ENCODE results near the gene KCNQ1.

The KCNQ1 gene

DNA sequence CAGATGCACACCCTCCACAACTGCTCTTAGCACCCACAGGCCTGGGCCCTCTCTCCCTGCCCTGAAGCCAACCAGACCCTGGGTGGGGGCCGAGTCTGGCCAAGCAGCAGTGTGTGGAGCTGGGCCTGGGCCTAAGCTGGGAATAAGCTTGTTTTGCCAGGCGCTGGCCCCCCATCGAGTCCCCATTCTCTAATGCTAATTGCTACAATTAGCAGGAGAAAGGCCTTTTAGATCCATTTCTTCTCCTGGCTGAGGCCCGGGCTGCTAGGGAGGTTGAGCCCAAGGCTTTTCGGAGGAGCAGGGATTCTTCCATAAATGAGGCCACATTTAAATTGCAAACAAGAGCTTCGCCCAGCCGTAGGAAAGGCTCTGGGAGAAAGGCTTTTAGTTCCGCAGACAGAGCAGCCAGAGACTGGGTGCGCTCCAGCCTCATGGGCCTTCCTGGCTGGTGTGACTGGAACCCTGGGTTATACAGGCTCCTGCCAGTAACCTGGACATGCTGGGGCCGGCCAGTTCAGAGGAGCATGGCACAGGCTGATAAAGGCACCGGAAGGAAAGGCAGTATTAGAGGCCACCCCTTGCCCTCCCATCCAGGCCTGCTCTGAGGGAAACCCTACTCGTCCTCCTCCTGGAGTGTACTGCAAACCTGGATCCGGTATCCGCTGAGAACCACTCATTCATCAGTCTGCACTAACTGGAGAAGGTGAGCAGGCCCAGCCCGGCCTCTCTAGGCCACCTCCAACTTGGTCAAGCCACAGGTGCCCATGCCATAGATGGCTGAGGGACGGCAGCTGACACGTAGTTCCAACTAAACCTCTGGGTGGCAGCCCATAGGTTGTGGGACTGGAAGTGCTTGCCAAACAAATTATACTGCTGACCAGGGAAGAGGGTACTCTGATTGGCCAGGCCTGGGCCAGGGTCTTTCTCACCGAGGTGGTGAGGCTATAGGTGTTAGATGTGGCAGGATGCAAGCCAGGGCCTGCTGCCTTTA, 248.8 kb downstream of the KCNQ1 start:
- DNase-seq: peak; percentile 25

DNA sequence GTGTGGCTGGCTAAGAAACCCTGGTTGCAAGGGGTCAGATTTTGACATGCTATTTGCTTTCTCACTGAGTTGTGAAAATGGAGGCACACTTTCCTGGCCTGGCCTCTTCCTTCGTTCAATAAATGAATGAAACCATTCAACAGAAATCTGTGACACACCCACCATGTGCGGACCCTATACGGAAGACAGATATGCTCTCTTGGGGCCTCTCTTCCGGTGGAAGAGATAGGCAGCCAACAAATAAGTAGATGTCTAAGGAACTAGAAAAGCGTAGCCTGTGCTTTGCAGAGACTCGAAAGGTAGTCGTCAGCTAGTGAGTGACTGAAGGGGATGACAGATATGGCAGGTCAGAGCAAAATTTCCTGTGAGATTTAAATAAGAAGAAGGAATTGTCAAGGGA, 249.7 kb downstream of the KCNQ1 start:
- peak; percentile 6 for DNase-seq

DNA sequence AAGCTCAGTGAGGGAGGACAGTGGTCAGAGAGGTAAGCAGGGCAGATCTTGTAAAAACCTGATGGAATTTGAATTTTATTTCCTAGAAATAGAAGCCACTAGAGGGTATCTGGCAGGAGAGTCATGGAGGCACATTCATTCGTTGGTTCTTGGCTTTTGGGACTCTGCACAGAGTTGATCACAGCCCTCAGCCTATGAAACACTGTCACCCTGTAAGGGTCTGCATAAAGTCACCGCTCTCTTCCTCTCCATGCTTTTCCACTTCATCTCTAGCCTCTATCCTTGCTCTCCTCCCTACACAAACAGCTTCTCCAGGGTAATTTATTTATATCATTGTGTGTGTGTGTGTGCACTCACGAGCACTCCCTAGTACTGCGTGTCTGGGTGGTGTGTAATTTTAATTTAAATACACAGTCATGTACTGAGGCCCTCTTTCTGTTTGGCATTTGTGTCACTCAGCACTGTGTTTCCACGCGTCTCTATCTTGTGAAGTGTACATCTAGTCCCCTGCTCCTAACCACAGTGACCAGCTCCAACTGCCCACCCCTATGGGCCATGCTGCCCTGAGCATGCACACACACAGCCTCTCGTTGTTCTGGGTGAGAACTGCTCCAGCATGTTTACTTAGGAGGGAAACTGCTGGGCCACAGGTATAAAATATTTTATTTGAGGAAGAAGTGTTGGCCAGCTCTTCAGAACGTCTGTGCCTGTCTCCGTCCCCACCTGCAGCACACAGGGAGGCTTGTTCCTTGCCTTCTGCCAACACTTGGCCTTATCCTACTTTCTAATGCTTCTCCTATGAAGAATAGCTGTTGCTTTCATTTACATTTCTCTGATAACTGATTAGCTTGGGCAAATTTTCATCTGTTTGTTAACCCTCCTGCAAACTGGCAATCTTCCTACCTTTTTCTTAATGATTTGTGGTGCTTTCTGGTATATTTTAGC, 250.5 kb downstream of the KCNQ1 start:
- DNase-seq: peak; percentile 33

DNA sequence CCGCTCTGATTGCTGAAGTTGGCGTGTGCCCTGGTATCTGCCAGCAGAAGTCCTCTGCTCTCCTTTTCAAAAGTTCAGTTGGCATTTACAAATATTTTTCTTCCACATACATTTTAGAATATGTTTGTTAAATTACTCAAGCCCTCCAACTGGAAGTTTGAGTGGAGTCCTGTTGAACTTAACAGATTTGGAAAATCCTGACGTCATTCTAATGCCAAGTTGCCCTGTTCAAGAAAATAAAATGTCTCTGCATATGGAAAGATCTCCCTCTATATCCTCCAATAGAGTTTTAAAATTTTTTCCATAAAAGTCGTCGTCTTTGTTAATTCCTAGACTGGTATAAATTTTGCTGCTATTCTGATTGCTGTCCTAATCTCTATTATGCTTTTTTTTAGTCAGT, 251.6 kb downstream of the KCNQ1 start:
- no peak for DNase-seq

DNA sequence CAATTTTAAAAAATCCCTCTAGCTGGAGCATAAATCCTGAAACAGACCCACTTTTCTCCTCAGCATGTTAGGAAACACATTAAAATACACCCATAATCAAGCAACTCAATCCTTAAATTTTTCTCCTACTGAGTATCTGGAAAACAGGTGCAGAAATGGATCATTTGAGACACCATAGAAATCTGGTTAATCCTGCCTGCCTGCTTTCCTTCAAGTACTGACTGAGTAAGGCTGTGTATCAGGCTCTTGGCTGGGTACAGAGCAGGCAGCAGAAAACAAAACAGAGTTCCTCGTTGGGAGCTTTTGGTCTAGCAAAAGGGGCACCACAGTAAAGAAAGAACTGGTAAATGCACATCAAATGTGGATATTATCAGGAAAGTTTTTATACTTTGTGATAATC, 253.1 kb downstream of the KCNQ1 start:
- DNase-seq: peak; percentile 33

DNA sequence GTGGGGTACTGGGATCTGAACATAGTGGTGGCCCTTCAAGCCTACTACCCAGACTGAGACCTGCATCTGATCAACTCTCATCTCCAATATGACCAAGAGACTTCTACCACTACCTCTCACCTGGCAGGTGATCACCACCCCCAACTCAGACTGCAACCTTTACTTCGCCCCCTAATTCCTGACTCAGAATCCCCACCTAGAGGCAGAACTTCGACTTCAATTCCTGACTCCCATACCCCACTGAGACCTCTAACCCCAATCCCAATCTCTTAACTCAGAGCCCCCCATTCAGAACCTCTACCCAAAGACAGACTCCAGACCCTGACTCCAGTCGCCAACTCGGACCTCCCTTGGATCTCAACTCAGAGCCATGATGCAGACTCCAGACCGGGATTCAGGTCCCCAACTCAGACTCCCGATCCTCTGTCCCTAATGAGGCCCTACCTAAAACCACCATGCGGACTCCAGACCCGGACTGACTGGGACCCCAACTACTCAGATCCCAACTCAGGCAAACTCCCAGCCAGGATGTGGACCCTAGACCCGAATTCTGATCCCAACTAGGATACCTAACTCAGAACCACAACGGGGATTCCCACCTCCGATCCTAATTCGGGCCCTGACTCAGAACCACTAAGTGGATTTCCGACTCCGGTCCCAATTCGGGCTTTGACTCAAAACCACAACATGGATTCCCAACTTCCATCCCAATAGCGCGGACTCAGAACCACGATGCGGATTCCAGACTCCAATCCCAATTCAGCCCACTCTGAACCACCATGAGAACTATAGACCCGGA, 253.8 kb downstream of the KCNQ1 start:
- DNase-seq: peak; percentile 23

DNA sequence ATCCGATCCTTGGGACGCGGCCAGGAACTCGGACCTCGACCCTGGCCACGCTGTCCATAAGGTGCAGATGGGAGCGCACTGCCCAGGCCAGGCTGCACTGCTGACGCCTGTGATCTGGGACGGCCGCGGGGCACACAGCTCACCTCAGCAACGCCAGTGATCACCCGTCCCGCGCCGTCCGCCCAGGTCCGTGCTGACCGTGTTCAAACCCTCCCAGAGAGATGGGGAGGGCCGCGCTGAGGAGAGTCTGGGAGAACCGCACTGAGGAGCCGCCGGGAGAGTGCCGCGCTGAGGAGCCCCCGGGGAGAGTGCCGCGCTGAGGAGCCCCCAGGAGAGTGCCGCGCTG, 254.3 kb downstream of the KCNQ1 start:
- peak; percentile 45 for DNase-seq

DNA sequence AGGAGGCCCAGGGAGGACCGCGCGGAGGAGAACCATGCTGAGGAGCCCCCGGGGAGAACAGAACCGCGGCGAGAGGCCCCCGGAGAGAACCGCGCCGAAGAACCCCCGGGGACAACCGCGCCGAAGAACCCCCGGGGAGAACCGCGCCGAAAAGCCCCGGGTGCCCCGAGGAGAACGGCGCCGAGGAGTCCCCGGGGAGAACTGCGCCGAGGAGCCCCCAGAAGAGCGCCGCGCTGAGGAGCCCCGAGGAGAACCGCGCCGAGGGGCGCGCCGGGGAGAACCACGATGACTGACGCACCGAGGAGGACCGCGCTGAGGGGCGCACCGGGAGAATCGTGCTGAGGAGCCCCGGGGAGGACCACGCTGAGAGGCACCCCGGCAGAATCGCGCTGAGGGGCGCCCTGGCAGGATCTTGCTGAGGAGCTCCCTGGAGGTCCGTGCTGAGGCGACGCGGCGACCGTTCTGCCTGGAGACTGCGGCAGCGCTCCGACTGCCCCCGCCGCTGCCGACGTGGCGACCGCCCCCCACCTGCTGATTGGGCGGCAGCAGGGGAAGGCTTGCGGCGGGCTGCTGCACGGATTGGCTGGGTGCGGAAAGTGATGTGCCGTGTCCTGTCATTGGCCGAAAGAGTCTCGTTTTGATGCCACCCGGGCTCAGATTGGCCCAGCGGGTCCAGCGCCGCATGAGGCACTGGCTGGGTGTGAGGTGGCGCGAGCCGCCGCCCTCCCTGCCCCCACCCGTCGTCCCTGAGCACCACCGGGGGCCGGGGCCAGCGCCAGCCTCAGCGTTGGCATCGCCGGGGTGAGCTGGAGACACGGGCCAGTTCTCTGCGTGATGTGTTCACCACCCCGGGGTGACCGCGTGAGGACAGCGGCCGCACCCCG, 255.0 kb downstream of the KCNQ1 start, which contains the start of gene KCNQ1OT1:
TSS of gene KCNQ1OT1 (minus strand) at position 464 of the 884 bp plus-strand sequence.
- DNase-seq: peak; percentile 95

DNA sequence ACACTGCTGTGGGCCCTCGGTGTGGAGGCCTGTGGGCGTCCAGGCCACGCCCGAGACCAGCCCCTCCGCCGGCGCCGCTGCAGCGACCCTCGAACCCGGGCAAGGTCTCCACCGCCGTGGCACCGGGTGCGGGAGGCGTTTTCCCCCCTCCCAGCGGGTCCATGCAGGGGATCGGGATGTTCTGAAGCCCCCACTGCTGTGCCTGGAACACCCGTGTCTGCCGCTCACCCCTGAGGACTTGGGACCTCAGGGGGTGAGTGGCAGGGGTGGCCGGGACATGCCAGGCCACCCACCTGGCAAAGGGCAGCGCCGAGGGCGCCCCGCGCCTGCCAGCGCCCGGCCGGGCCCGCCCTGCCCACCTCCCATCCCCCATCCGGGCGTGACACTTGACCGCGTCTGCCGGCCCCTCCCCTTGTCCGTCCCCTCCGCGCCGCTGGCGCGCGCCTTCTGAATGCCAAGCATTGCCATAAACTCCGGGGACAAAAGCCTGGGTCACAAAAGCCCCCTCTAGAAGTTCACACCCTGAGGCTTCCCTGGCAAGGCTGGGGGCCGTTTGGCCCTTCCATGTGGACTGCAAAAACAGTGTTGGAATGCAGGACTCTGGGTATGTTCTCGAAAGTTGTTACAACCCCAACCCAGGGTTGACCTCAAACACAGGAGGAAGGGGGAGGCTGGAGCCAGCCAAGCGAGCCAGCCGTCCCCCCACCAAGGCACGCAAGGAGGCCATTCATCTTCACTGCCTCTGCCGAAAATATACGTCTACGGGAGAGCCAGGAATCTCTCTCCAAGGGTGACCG, 255.8 kb downstream of the KCNQ1 start:
- DNase-seq: peak; percentile 72

DNA sequence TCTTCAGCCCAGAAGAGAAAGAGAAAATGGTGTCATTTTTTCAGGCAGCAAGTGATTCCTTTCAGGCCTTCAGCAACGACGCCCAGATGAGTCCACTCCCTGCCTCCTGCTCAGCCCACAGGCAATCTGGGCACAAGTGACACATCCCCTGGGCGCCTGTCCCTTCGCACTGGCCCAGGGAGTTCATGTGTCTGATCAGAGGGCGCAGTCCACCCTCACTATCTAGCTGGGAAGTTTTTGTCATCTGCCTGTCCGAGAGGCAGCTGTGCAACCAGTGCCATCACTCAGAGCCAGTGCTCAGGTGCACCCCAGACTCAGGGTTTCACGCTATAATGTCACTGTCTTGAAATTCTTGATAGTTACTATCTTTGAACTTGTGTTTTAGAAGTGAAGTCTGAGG, 256.4 kb downstream of the KCNQ1 start:
- DNase-seq: no peak

DNA sequence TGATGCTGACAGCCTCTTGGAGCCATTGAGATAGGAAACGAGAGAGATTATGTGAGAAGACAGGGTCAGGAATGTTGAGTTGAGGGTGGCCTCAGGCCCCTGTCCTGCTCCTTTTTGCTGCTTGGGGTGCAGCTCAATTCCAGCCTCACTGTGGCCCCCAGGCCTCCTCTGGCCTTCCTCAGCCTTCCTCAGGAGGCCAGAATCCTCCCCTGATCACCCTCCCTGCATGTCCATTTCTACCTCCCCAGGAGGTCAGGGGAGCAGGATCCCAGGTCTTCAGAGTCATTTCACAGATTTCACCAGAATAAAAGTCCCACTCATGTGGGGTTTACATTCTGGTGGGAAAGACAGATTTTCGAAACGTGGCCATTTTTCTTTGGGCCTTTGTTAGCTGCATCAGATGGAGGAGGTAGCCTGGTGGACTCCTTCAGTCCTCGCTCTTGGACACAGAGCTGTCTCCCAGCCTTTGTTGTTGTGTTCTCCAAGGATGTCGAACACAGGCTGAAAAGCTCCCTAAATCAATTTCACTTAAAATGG, 257.2 kb downstream of the KCNQ1 start:
- peak; percentile 12 for DNase-seq

DNA sequence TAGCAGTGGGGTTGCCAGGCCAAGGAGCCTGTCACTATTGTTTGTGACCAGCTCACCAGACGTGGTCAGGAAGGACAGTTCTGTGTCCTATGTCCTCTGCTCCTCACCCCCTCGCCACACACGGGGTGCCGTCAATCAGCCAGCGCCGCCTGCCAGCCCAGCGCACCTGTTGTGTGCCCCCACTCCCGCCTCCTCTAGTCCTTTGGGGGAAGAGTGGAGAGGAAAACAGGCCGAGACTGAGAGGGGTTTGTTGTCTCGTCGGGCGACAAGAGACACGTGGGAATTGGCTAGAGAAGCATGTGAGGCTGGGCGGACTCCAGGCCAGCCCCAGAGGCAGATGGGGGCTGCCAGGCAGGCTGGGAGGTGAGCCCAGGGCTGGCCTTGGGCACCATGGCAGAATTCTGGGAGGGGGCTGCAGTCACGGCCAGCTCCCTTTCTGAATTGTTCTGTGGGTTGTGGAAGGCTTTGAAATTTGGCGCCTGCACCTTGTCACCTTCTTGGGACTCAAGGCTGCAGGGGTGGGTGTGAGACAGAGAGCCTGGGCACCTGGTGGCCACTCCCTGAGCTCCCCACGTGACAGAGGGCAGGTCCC, 258.1 kb downstream of the KCNQ1 start:
- DNase-seq: peak; percentile 64

DNA sequence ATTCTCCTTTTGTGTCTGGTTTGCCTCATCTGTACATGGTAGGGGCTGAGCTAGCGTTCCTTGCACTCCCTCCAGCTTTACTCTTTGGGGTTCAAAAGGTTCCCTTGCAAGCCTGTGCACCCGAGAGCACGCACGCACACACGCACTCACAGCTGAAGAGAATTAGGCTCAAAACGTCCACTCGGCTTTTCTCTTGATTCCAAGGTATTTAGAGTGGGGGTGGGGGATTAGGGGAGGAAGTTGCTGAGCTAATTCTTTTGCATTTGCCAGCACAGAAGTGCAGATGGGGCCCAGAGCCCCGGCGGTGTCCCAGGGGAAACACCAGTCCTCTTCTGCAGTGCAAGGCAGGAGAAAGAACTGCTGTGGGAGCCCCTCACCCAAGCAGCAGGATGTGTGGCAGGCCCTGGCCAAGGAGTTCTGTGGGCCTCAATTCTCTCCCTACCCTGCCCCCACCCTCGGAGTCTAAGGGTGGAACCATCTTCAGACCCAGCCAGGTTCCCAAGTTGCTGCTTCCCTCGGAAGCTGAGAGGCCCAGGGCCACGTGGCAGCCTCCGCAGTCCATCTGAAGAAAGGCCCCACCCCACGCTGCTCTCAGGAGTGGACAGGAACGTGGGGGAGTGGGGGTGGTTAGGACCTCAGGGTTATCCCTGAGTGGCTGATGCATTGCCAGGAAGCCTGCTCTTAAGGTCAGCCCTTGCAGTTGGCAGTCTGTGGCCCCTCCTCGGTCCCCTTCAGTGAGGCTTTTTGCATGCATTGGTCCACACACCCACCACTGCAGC, 258.7 kb downstream of the KCNQ1 start:
- DNase-seq: peak; percentile 77

DNA sequence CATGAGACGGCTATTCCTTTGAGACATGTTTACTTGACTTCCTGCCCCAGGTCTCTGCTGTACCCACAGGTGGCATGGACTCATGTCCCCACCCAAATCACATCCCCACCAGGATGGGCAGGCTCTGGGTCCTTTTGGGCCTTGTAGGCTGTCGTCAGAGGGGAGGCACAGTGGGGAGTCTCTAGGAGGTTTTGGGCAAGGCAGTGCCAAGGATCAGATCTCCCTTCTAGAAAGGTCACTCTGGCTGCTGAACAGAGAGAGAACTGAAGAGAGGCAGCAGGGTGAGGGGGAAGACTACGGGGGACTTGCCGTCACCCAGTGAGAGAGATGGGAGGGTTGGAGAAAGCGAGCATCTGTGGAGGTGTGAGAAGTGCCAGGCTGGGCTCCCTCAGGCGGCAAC, 259.5 kb downstream of the KCNQ1 start:
- DNase-seq: peak; percentile 26

DNA sequence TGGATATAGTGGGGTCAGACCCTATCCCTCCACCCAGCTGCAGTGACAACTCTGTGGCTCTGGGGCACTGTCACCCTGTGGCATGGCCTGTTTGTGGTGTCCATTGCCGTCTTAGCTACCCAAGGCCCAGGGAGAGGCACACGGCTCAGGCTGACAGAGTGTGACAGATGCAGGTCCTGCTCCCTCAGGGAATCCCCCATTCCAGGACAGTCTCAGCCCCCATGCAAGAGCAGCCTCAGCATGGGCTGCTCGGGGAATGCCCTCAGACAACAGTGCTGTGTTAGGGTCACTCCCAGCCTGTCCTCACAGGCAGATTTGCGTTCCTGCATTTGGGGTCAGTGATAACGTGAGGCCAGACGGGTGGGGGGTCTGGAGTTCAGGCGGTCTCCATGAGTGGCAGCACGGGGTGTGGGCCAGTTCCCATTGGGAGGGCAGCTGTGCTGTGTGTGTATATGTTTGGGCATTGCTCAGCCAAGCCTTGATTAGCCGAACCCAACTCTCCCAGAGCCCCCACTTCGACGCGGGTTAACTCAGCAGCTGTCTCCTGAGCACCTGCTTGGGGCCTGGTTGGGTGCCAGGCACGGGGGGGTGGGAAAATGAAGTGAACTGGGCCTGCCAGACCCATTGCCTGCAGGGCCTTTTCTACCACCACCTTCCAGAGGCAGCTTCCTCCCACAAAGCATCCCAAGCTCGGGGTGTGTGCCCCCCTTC, 260.2 kb downstream of the KCNQ1 start:
- peak; percentile 83 for DNase-seq

DNA sequence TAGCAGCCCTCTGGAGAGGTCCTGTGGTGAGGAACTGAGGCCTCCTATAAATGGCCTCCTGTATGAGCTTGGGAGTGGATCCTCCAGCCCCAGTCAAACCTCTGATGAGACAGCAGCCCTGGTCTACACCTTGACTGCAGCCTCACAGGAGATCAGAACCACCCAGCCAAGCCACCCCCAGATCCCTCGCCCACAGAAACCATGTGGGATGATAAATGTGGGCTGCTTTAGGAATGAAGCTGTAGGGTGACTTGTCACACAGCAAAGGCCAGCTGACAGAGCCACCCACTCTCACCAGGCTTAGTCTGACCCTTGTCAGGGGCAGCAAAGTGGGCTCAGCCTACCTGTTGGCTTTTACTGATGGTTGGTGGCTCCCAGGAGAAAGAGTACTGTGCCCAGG, 261.5 kb downstream of the KCNQ1 start:
- DNase-seq: no peak

DNA sequence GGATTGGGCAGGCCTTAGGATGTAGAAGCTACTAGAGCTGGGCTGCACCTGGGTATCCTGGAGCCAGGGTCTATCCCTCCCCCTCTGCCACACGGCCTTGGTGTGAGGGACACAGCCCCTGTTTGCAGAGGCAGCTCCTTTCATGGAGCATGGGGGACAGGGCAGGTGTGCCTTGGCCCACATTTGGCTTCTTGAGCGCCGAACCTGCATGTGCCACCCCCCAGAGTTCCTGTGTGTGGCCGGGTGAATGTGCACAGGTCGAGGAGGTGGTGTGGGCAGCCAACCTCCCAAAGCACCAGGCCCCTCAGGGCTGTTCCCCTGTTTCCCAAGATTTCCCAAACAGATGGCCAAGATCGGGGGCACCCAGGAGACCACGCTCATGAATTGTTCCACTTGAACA, 262.9 kb downstream of the KCNQ1 start:
- no peak for DNase-seq

DNA sequence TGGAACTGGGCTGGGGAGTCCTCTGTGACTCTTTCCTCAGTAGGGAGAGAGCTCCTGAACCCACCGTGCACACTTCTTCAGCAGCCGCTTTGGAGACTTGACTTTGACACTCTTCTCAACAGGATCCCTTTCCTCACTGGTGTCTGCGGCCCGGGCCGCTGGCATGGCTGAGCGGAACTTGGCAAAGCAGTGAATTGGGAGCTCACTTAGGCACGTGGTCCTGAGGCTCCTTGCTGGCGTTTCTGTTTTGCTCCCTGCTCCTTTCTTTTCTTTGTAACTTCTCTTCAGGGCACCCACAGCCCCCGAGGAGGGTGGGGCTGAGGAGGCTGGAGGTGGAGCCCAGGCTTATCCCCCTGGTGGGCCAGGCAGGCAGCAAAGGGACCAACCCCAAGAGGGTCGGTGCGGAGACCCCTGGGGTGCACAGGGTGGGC, 263.4 kb downstream of the KCNQ1 start:
- peak; percentile 73 for DNase-seq

Measured in left hindlimb (tissue), 1 donor.